Activated CD8-positive, alpha-beta memory T cell treated with anti-CD3 and anti-CD28 coated beads for 48 hours (primary cell): Measurements from ENCODE around the gene LBHD2.

Source experiments
- DNase-seq, 3 experiments: peaks; one replicate each; pipeline ENCODE4 v3.0.0-alpha.2; 2020; ENCODE audit warnings: low read depth in 2 of 3, low spot score in 2 of 3

Gene LBHD2

GRCh38 chr14:103130017-103130764, 46.2 kb downstream of the LBHD2 start:
- no peak for DNase-seq

GRCh38 chr14:103130965-103131364, 47.0 kb downstream of the LBHD2 start:
- DNase-seq, result no peak

- DNase-seq, result no peak
Observed at GRCh38 chr14:103131580-103131979, 47.6 kb downstream of the LBHD2 start.

GRCh38 chr14:103132381-103133209, 48.6 kb downstream of the LBHD2 start:
- DNase-seq, result no peak

- DNase-seq, result no peak
Observed at GRCh38 chr14:103133210-103134140, 49.5 kb downstream of the LBHD2 start.

GRCh38 chr14:103134405-103134804, 50.4 kb downstream of the LBHD2 start:
- DNase-seq, result no peak

GRCh38 chr14:103134919-103135318, 50.9 kb downstream of the LBHD2 start:
- no peak for DNase-seq

GRCh38 chr14:103135333-103136260, 51.6 kb downstream of the LBHD2 start:
- no peak for DNase-seq

- no peak for DNase-seq
Observed at GRCh38 chr14:103136388-103137271, 52.6 kb downstream of the LBHD2 start.

GRCh38 chr14:103137689-103138300, 53.8 kb downstream of the LBHD2 start:
- DNase-seq, result no peak

GRCh38 chr14:103138301-103139131, 54.5 kb downstream of the LBHD2 start:
- DNase-seq, result no peak

- no peak for DNase-seq
Observed at GRCh38 chr14:103139132-103140025, 55.4 kb downstream of the LBHD2 start.
